Epithelial cell of esophagus (primary cell): ENCODE data around the gene RITA1.

Experiments
- DNase-seq: peaks from one replicate; pipeline ENCODE4 v3.0.0; 2010; ENCODE audit warnings: low read depth
- H3K4me3 ChIP-seq: 2 replicates; pipeline ENCODE4 v1.5.1; 2011; ENCODE audit warnings: mild to moderate bottlenecking, low read length, control low read depth
- TF ChIP-seq, protein P1 (sequence below): IDR thresholded peaks from 2 replicates; pipeline ENCODE4 v1.5.1; 2011; ENCODE audit warnings: low read depth, mild to moderate bottlenecking, low read length, control low read depth, inconsistent platforms; ENCODE audit not compliant: insufficient read depth; ENCODE audit errors: missing control alignments

The RITA1 gene

DNA sequence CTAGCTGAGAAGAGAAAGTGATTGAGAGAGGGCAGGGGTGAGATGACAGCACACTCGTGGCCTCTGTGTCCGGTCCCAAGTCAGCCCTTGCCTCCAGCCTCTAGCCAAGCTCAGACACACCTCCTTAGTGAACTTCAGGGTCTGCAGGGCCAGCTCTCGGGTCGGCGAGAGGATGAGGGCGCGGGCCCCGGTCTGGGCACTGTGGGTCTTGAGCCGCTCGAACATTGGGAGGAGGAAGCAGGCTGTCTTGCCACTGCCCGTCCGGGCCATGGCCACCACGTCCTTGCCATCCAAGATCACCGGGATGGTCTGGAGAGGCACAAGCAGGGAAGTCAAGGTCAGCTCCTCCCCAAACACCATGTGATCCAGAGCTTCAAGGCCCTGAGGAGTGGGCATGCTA, 6.5 kb upstream of the RITA1 start:
- H3K4me3 ChIP-seq: no peak overlapping the region
- DNase-seq: no peak
- TF ChIP-seq, protein P1, sequence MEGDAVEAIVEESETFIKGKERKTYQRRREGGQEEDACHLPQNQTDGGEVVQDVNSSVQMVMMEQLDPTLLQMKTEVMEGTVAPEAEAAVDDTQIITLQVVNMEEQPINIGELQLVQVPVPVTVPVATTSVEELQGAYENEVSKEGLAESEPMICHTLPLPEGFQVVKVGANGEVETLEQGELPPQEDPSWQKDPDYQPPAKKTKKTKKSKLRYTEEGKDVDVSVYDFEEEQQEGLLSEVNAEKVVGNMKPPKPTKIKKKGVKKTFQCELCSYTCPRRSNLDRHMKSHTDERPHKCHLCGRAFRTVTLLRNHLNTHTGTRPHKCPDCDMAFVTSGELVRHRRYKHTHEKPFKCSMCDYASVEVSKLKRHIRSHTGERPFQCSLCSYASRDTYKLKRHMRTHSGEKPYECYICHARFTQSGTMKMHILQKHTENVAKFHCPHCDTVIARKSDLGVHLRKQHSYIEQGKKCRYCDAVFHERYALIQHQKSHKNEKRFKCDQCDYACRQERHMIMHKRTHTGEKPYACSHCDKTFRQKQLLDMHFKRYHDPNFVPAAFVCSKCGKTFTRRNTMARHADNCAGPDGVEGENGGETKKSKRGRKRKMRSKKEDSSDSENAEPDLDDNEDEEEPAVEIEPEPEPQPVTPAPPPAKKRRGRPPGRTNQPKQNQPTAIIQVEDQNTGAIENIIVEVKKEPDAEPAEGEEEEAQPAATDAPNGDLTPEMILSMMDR: no peak

DNA sequence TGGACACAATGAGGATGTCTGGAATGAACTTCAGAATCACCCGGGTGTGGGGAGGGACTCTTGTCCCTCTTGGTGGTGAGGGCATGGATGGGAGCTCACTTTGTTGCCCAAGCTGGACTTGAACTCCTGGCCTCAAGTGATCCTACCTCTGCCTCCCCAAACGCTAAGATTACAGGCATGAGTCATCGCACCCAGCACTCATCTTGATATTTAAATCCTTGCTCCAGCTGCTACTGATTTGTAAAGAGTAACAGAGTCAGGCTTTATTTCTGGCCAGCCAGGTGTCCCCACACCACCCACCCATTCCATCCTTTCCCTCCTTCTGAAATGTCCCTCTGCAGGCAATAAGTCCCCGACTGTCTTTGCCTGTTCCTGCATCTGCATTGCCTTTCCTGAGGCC, 5.2 kb upstream of the RITA1 start:
- no peak for DNase-seq
- TF ChIP-seq, protein P1: no peak

GRCh38 chr12:113181975-113182374, 3.5 kb upstream of the RITA1 start:
- no peak for DNase-seq
- TF ChIP-seq, protein P1: no peak
- no peak overlapping the region for H3K4me3 ChIP-seq

More for the DNA sequence above, 5.2 kb upstream of the RITA1 start:
- no peak overlapping the region for H3K4me3 ChIP-seq

DNA sequence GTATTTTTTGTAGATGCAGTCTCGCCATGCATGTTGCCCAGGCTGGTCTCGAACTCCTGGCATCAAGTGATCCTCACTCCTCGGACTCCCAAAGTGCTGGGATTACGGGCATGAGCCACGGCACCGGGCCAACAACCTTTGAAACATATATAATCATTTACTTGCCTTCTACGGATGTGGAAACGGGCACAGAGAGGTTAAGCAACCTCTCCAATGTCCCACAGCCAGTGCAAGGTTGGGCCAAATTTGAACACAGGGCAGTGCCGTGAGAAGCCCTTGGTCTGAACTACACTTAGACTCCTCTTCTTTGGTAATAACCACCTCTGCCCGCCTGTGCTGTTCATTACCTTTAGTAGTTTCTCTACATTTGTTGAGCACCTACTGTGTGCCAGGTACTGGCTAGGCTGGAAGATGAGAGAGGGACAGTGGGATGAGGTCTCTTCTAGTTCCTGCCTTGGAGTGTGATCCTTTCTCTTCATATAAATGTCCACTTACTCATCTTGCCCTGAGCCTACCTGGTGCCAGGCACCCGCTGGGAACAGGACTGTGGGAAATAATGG, 2.4 kb upstream of the RITA1 start:
- no peak for DNase-seq
- H3K4me3 ChIP-seq: no peak overlapping the region
- TF ChIP-seq, protein P1: no peak

DNA sequence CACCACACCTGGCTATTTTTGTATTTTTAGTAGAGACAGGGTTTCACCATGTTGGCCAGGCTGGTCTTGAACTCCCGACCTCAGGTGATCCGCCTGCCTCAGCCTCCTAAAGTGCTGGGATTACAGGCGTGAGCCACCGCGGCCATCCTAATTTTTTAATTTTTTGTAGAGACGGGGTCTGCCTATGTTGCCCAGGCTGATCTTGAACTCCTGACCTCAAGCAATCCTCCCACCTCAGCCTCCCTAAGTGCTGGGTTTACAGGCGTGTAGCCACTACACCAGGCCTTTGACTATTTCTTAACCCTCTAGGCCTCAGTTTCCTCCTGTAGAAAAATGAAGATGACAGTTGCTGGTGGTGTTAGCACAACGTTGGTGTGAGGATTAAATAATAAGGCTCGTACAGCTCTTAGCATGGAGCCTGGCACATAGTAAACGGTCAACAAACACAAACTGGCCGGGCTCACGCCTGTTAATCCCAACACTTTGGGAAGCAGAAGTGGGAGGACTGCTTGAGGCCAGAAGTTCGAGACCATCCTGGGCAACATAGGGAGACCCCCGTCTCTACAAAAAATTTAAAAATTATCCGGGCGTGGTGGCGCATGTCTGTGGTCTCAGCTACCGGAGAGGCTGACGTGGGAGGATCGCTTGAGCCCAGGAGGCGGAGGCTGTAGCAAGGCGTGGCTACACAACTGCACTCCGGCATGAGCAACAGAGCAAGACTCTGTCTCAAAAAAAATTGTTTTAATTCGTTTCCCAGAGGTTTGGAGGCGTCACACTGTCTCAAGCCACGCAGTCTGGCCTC, 1.2 kb upstream of the RITA1 start:
- TF ChIP-seq, protein P1: no peak
- no peak for DNase-seq
- peak overlapping the region; percentile 86 for H3K4me3 ChIP-seq

- peak overlapping the region; percentile 86 for H3K4me3 ChIP-seq
- peak; percentile 90 for DNase-seq
- TF ChIP-seq, protein P1: no peak
These were observed 681 bp upstream of the RITA1 start for GRCh38 chr12:113184900-113185179.

DNA sequence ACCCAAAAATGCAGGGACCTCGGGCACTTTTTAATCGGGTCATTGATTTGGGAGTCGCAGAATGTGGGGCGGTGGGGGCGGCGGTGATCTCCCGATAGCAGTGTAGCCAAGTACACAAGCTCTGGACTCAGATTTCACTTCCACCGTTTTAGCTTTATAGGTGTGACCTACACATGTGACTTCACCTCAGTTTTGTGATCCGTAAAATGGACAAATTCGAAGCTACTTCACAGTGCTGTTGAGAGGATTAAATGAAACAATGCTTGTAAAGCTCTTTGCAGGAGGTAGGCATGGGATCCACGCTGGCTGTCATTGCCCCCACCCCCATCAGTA, 478 bp downstream of the RITA1 start:
- DNase-seq: peak; percentile 29
- peak overlapping the region; percentile 86 for H3K4me3 ChIP-seq
- TF ChIP-seq, protein P1: no peak
